Gastroesophageal sphincter (tissue), 4 donors: ENCODE measurements around the gene ACSS1. TPM values are rescaled to one million over a fixed set of nuclear protein-coding genes. Genes with fewer than 3 reads are reported as not detected.
"Not testable (repeated sequence)": the region's sequence is repeated elsewhere in the genome, so short reads cannot be mapped to it uniquely, and the experiment has no call there.

Experiments
- ATAC-seq: fragments of 150-250 bp; one replicate; pipeline ENCODE4 v1.9.1; 2016; ENCODE audit warnings: mild to moderate bottlenecking, moderate library complexity
- H3K27ac ChIP-seq, 4 donors: fragments of 200-600 bp; sonication (generic) in 3 of 4; 1 replicate in 3 of 4; 2 replicates in 1 of 4; pipeline ENCODE4 v1.5.1; 2016 to 2019
- H3K27me3 ChIP-seq: fragments of 200-600 bp; sonication (generic); one replicate; pipeline ENCODE4 v1.5.1; 2019
- H3K36me3 ChIP-seq, 2 donors: fragments of 200-600 bp; sonication (generic); one replicate each; pipeline ENCODE4 v1.5.1; 2019; ENCODE audit warnings: control low read depth in 1 of 2
- H3K4me1 ChIP-seq, 3 donors: fragments of 200-600 bp; sonication (generic); 1 replicate in 2 of 3; 2 replicates in 1 of 3; pipeline ENCODE4 v1.5.1; 2016 to 2019; ENCODE audit warnings: control low read depth in 2 of 3
- H3K4me3 ChIP-seq, 2 donors: fragments of 200-600 bp; sonication (generic); one replicate each; pipeline ENCODE4 v1.5.1; 2019; ENCODE audit warnings: mild to moderate bottlenecking in 1 of 2, moderate library complexity in 1 of 2
- H3K9me3 ChIP-seq, 3 donors: fragments of 200-600 bp; sonication (generic); one replicate each; pipeline ENCODE4 v1.5.1; 2017 to 2019; ENCODE audit warnings: control low read depth in 2 of 3
- CTCF ChIP-seq, 4 experiments: fragments of 200-600 bp in 2 of 4; fragments of 450-650 bp in 2 of 4; sonication (generic) in 1 of 4; IDR thresholded peaks; one replicate each; pipeline ENCODE4 v1.5.1; 2017 to 2019; ENCODE audit warnings: antibody characterized with exemption in 4 of 4, mild to moderate bottlenecking in 2 of 4, moderate library complexity in 2 of 4
- EP300 ChIP-seq: sonication (generic); formaldehyde crosslinking; IDR thresholded peaks from one replicate; pipeline ENCODE4 v1.6.1; 2017; ENCODE audit warnings: antibody characterized with exemption, mild to moderate bottlenecking
- POLR2A ChIP-seq, 2 donors: fragments of 450-650 bp; IDR thresholded peaks; one replicate each; pipeline ENCODE4 v1.6.1; 2017; ENCODE audit warnings: antibody characterized with exemption in 2 of 2, mild to moderate bottlenecking in 2 of 2, moderate library complexity in 1 of 2
- POLR2AphosphoS5 ChIP-seq: sonication (generic); formaldehyde crosslinking; IDR thresholded peaks from one replicate; pipeline ENCODE4 v1.6.1; 2017; ENCODE audit warnings: antibody characterized with exemption
- WGBS, 2 donors: methylation state at CpG; one replicate each; pipeline ENCODE4 v1.1.5; 2018; ENCODE audit warnings: low coverage in 1 of 2; 5-methylcytosine and 5-hydroxymethylcytosine counted together
- total RNA-seq, 4 donors: library from RNA; depleted of rRNA; stranded (reverse); fragments of >200 nt; gene quantifications; one replicate each; pipeline ENCODE4 v1.1.0, GENCODE V29; 2016

ACSS1 gene
- total RNA-seq, 4 donors from 2014 or later, result 44.7 to 105 (median 61.6) TPM

GRCh38 chr20:25006431-25007167 is 51.3 kb downstream of the ACSS1 start:
- Histone ChIP-seq H3K36me3 (peaks cover 0 to 65% of the 10 kb centered on the region in 2 donors), H3K4me3 (no peak overlapping the region), H3K4me1 (peaks cover 0 to 46% (median 11%) of the 10 kb centered on the region in 3 donors), H3K9me3 (no peaks in the 10 kb centered on the region), H3K27me3 (no peaks in the 10 kb centered on the region), H3K27ac (peak overlapping the region in 3 of 4 donors; percentile 72 to 75 (median 75))
- no peak for ATAC-seq
- TF ChIP-seq POLR2A (IDR thresholded peaks at IDR 0.05) (no peak), CTCF (IDR thresholded peaks at IDR 0.05) (no peak), EP300 (no peak), POLR2AphosphoS5 (no peak)
- 81 to 96% methylated on average over 3 to 7 of the region's 12 CpGs for WGBS, 2 donors

DNA sequence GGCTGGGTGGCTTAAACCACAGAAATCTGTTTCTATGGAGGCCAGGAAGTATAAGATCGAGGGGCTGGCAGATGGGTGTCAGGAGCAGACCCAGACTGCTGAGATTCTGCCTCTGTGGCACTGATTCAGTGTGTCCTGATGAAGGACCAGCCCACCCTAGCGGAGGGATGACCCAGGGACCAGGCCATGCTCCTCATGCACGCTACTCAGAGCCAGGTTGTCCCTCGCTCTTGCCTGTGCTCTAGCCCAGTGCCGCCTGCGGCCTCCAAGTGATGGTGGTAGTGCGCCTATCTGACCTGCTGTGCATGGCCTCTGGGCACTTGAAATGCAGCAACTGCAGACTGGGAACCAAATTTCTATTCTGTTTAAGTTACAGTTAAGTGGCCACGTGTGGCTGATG is 52.3 kb downstream of the ACSS1 start:
- Histone ChIP-seq H3K27ac (peak overlapping the region; percentile 11 to 75 (median 74)), H3K4me1 (peaks cover 0 to 50% (median 15%) of the 10 kb centered on the region in 3 donors), H3K9me3 (no peaks in the 10 kb centered on the region), H3K27me3 (no peaks in the 10 kb centered on the region), H3K4me3 (no peak overlapping the region), H3K36me3 (peaks cover 0 to 55% of the 10 kb centered on the region in 2 donors)
- ATAC-seq, result no peak
- 25 to 75% methylated on average over 3 to 8 of the region's 8 CpGs for WGBS, 2 donors
- TF ChIP-seq CTCF (IDR thresholded peaks at IDR 0.05) (no peak), POLR2AphosphoS5 (no peak), EP300 (no peak), POLR2A (IDR thresholded peaks at IDR 0.05) (no peak)

DNA sequence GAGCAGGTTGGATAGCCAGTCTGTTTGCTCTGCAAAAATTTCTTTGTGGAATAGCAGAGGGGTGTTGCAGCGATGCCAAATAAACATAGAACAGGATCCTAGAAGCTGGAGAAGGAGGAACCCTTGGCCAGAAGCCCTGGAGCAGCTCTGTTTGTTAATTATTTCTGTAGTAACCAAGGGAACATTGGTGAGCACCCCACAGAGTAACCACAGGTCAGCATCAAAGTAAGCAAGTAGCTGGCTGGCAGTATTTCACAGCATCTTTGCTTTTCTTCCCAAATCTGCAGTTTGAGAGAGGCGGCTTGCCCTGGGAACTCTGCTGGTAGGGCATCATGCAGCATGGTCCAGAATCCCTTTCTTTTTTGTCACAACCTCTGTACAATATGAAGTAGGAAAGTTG is 52.7 kb downstream of the ACSS1 start:
- H3K4me1 ChIP-seq, result peaks cover under 1 to 55% (median 16%) of the 10 kb centered on the region in 3 donors
- H3K9me3 ChIP-seq, result no peaks in the 10 kb centered on the region
- peak overlapping the region in 3 of 4 donors; percentile 72 to 75 (median 75) for H3K27ac ChIP-seq
- no peak overlapping the region for H3K4me3 ChIP-seq
- WGBS, 2 donors, result 26% methylated on average over 2 of the region's 2 CpGs; no CpG with 5 or more reads in 1 of the 2 donors
- H3K36me3 ChIP-seq, result peaks cover 0 to 51% of the 10 kb centered on the region in 2 donors
- ATAC-seq, result peak; percentile 54
- TF ChIP-seq POLR2AphosphoS5 (peak; percentile 18), CTCF (IDR thresholded peaks at IDR 0.05) (no peak)
- no peaks in the 10 kb centered on the region for H3K27me3 ChIP-seq

DNA sequence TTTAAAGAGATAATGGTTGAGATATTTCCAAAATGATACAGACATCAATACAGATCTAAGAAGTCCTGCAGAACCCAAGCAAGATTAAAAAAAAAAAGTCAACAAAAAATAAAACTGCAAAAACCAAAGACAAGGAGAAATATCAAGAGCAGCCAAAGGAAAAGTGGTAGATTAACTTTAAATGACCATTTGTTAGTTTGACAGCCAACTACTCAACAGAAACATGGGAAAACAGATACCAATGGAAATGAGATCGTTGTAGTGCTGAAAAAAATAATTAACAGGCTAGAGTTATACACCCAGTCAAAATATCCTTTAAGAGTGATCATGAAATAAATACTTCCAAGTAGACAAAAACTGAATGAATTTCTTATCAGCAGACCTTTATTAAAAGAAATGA is 54.9 kb downstream of the ACSS1 start:
- WGBS, 2 donors, result 63 to 67% methylated on average over 1 of the region's 1 CpG
- TF ChIP-seq CTCF (IDR thresholded peaks at IDR 0.05) (no peak), POLR2A (IDR thresholded peaks at IDR 0.05) (no peak), EP300 (no peak), POLR2AphosphoS5 (no peak)
- no peak for ATAC-seq
- H3K27me3 ChIP-seq, result no peaks in the 10 kb centered on the region
- no peaks in the 10 kb centered on the region for H3K9me3 ChIP-seq
- no peak overlapping the region for H3K4me3 ChIP-seq
- H3K27ac ChIP-seq, result no peak overlapping the region
- peaks cover 0 to 31% of the 10 kb centered on the region in 2 donors for H3K36me3 ChIP-seq
- peaks cover 3 to 46% (median 23%) of the 10 kb centered on the region in 3 donors for H3K4me1 ChIP-seq

GRCh38 chr20:25001323-25001722 is 56.6 kb downstream of the ACSS1 start:
- H3K27ac ChIP-seq, H3K27me3 ChIP-seq, ATAC-seq, H3K9me3 ChIP-seq, H3K4me3 ChIP-seq: not testable (repeated sequence)
- Histone ChIP-seq H3K36me3 (peaks cover 0 to 14% of the 10 kb centered on the region in 2 donors), H3K4me1 (peaks cover 3 to 39% (median 23%) of the 10 kb centered on the region in 3 donors)
- WGBS, 2 donors, result 38 to 98% methylated on average over 2 to 3 of the region's 4 CpGs
